HS-27A (cell line): ENCODE measurements around the gene PAK1.

Experiments used
- DNase-seq: peaks from one replicate; pipeline ENCODE4 v3.0.0-alpha.2; 2012; ENCODE audit warnings: low read depth, missing footprints

PAK1 gene

DNA sequence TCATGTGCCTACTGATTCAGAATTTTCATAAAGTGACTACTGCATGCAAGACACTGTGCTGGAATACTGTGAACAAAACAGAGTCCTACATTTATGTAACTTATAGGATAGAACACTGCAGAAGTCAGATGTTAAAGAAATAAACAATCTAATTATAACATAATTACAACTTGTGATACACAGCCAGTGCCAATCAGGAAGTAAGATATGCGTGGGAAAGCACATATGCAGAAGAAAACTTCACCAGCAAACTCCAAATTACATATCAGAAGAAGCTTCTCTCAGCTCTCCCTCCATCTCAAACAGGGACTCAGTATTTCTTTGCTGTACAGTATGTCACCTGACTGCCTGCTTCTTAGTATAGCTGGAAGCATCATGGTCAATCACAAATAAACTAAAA is 37.4 kb downstream of the PAK1 start:
- no peak for DNase-seq

DNA sequence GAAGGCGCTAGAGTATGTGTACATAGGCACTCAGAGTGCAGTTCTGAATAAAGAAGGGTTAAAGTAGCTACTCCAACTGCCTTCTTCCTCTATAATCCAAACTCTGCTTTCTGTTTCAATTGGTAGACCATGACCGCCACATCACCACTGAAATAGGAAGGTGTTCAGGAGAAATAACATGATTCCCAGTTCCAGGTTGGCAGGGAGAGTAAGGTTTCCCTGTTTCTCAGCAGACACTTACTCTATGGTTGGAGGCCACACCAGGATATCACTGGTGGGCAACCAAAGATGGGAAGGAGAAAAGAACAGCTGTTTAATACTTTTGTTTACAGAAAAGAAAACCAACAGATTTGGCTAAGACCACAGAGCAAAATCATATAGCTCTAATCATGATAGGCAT is 37.9 kb downstream of the PAK1 start:
- DNase-seq, result no peak

DNA sequence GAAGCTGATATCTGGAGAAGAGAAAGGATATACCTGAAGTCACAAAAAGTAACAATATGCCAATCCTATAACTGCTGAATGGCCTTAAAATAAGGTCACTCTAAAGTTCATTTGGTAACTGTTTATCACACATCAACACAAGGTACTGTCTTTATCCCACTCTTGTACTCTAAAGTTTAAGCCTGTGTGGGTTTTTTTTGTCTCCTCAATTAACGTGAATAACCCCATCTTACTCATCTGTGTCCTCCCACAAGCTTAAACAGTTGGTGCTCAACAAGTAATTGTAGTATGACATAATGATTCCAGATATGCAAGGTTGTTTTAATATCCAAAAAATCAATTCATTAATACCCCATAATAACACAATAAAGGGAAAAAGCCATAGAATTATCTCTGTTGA is 42.1 kb downstream of the PAK1 start:
- DNase-seq, result no peak

DNA sequence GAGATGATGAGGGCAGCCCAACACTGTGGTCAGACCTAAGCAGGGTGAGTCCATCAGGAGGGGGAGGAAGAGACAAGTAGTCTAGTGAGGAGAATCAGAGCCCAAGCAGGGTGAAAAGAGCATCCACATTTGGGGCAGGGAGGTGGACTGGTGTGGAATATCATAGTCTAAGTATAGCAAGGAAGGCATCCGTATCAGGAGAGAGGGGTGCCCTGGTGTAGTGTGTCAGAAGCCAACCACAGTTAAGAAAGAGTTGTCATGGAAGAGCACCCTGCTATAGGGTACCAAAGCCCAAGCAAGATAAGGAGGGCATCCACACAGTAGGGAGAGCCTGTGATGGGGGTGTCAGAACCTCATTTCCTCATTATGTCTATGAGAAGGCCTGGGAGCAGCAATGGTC is 45.3 kb downstream of the PAK1 start:
- no peak for DNase-seq

DNA sequence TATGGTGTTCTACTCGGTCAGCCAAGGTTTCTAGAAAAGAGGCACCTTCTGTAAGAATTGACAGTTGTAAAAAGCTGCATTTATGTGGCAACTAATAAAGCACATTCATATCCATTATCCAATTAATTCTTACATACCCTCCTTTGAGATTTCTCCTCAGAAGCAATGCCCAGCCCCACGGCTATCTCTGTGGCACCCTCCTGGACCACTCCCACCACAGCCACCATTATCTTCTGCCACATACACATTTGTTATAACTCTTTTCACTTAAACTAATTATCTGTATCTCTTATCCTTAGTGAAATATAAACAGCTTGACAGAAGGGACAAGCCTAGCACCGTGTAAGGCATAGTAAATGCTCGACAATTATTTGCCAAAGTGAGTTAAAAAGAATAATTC is 48.5 kb downstream of the PAK1 start:
- no peak for DNase-seq

DNA sequence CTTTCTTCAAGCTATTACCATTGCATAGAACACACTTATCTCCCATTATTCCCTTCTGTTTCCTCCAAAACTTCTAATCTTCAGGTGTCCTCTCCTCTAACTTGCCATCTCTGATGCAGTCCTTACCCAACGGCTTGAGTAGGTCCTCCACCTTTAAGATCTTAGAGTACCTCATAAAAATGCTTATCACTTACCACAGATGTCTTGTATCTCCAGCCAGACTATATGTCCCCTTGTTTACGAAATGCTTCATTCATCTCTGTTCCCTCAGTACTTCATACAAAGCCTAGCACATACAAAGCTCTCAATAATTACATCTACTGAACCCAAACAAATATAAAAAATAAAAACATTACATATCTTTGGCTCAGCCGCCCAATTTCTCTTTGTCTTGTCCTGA is 49.2 kb downstream of the PAK1 start:
- DNase-seq, result no peak

DNA sequence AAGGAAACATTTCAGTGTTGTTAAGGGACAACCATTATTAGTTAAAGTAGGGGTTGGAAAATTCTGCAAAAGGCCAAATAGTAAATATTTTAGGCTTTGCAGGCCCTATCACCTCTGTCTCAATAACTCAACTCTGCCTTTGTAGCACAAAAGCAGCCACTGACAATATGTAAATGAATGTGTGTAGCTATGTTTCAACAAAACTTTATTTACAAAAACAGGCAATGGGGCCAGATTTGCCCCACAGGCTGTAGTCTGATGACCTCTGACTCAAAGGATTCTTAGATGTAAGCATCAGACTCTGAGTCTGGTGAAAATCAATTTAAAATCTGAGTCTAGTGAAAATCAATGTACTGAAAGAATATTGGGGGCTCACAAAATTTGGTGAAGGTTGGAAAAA is 50.3 kb downstream of the PAK1 start:
- no peak for DNase-seq

DNA sequence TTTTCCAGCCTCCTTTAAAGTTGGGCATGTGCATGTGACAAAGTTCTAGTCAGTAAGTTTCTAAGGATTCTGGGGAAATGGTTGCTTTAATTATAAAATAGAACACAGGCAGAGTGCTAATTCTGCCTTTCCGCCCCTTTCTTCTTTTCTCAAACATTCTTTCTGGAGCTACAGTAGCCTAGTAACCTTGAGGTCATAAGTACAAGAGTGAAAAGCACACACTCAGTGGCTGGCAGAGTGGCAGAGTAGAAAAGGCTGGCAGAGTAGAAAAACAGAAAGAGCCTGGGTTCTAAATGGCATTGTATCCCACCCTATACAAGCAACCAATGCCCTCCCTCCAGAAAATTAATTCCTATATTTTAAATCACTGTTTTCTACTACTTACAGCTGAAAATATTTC is 51.2 kb downstream of the PAK1 start:
- DNase-seq, result no peak

DNA sequence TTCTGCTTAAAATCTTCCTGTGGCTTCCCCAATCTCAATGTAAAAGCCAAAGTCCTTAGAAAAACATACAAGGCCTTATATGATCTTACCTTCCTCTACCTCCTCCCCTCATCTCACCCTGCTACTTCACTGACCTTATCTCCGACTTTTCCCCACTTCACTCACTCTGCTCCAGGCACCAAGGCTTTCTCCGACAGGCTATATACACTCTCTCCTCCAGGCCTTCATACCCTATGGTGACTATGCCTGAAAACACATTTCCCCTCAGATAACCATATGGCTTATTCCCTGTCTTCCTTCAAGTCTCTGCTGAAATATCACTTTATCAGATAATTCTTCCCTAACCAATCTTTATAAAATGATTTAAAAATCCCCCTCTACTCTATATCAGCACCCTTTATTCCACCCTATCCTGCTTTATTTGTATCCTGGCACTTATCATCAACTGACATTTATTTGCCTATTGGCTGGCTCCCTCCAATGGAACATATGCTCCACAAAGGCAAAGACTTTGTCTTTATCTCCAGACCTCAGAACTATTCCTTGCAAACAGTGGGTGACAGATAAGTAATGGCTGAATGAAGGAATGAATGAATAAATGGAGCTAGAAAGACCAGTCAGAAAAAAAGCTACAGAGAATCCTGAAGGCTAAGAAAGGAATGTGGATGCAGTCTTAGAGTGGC is 52.7 kb downstream of the PAK1 start:
- no peak for DNase-seq

DNA sequence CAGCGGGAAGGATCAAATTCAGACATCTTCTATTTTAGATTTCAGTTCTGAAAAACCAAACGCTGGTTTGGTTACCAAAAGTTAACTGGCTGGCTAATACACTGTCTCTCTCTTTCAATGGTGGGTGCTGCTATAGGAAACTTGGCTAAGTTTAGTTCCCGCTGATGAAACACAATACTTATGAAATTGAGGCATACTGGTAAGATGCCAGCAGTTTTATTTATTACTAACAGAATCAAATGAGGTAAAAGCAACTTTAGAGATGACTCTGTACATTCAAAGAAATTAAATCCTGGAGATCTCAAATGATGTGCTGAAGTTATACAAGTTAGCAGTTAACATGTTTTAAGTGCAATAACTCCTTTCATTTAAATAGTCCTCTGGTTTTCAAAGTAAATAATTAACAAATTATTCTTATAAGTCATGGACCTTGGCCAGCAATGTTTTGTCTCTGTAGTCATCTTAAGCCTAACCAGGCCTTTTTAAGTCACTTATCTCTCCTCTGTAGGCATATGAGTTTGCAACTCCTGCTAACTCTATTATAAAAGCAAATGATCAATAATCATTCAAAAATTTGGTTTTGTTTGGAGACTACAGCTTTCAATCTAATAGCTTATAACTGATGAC is 54.8 kb downstream of the PAK1 start:
- no peak for DNase-seq

DNA sequence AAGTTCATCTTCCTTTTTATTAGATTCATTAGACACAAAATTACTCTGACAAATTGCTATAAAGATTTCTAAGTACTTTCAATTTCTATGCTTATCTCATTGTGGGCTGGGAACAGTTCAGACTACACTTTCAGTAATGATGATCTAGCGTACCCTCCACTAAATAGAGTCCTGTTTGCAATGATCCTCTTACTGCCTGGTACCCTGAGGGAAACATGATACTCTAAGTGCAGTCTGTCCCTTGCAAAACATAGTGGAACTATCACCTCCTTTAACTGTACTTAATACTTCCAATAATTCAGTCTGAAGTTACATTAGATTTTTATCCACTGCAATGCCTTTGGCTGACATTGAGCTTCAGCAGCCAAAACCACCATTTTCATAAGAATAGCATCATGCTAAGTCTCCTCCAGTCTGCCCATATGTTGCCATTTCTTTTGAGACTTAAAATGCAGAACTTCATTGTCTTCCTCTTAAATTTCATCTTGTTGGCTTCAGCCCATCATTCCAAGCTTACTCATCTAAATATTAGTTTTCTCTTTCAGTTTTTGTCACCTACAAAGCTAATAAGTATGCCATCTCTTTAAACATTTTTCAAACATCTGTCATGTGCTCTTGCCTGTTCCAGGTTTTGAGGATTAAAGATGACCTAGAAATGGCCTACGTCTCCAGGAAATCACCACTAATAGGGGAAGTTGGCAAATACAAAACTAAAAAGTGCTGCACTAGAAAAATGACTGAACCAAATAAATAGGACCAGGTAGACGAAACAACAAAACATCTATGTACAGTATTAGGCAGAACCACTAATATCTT is 55.5 kb downstream of the PAK1 start:
- DNase-seq, result no peak

DNA sequence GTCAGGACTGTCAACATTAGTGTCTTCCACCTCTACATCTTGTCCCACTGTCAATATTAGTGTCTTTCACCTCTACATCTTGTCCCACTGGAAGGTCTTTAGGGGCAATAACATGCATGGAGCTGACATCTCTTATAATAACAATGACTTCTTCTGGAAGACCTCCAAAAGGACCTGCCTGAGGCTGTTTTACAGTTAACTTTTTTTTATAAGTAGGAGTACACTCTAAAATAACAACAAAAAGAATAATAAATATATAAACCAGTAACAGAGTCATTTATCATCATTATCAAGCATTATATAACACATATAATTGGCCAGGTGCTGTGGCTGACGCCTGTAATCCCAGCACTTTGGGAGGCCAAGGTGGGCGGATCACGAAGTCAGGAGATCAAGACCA is 57.5 kb downstream of the PAK1 start:
- no peak for DNase-seq

DNA sequence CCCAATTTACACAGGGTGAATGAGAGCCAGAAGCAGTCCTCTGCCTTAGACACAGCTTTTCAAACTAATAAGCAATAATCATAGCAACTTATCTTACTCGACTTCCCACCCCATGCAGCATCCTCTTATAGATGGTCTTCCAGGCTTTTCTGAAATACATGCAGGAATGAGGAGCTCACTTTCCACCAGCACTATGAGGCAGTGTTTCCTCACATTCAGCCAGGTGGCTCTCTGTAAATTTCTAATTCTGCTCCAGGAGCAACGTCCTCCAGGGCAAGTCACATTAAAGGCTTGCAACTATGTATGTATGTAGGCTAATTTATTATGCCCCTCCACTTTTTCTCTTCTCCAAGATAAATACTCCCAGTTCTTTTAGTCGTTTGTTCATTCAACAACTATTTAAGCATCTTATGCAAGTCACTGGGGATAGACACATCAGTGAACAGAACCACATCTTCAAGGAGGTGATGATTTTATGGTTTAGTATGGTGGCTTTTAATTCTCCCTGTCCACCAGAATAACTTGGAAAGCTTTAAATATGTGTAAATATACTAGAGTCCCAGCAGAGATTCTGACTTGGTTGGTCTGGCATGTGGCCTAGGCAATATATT is 59.9 kb downstream of the PAK1 start:
- no peak for DNase-seq

GRCh38 chr11:77412814-77413213 is 61.1 kb downstream of the PAK1 start:
- DNase-seq, result no peak

- peak; percentile 56 for DNase-seq
Measured at GRCh38 chr11:77411717-77412441, 62.0 kb downstream of the PAK1 start.

- no peak for DNase-seq
Measured at GRCh38 chr11:77411137-77411707, 62.7 kb downstream of the PAK1 start.

GRCh38 chr11:77410076-77410827 is 63.6 kb downstream of the PAK1 start:
- DNase-seq, result no peak

DNA sequence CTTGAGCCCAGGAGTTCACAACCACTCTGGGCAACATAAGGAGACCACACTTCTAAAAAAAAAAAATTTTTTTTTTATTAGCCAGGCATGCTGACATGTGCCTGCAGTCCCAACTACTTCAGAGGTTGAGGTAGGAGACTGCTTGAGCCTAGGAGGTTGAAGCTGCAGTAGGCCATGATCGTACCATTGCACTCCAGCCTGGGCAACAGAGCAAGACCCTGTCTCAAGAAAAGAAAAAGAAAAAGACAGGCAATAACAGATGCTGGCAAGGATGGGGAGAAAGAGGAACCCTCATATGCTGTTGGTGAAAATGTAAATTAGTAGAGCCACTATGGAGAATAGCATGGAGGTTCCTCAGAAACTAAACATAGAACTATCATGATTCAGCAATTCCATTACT is 64.8 kb downstream of the PAK1 start:
- no peak for DNase-seq

DNA sequence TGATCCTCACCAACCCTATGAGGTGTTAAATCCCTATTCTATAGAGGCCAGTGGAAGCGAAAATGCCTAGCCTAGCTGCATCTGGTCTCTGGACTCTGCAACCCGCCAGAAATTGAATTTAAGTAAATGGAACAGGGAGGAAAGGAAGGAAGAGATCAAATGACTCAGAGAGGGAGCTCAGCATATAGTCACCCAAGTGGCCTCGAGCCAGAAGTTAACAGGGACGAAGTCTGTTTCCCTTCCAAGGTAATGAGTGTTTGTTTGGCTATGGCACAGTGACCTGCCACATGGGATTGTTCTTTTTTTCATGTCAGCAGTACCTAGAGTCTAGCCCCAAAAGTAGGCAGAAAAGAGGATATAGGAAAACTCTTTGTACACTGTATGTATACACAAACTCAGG is 66.3 kb downstream of the PAK1 start:
- peak; percentile 68 for DNase-seq

DNA sequence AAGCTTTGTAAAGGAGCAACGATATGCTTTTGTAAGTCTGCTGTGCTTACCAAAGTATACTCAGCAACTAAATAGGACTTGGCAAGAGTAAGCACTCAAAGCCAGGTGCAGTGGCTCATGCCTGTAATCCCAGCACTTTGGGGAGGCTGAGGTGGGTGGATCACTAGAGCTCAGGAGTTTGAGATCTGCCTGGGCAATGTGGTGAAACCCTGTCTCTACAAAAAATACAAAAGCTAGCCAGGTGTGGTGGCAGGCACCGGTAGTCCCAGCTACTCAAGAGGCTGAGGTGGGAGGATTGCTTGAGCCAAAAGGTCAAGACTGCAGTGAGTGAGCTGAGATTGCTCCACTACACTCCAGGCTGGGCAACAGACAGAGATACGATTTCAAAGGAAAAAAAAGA is 67.5 kb downstream of the PAK1 start:
- DNase-seq, result no peak

DNA sequence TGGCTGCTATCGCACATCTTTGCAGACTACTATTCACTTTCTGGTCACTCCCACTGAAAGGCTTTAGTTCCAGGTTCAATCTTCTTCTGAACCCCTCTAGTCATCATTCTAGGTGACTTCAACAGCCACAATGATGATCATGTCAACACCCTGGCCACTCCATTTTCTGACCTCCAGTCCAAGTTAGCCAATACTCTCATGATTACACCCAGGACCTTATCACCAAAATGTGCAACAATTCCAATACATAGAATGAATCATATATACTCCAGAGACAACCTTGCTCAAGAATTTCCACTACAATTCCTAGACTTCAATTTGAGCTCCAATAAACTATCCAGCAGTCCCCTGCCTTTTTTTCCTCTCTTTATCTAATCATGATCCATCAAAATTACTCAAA is 70.7 kb downstream of the PAK1 start:
- no peak for DNase-seq
